Chondrocyte (in vitro differentiated cells): ENCODE measurements around the gene MSRB2. TPM values are rescaled to one million over a fixed set of nuclear protein-coding genes. Genes with fewer than 3 reads are reported as not detected.

Experiments
- DNase-seq: peaks from one replicate; pipeline ENCODE4 v3.0.0; 2021; ENCODE audit warnings: mixed read lengths, low spot score
- H3K27ac Mint-ChIP-seq: one replicate; pipeline ENCODE4 v1.8.0; 2021; ENCODE audit warnings: mild to moderate bottlenecking, moderate library complexity, mixed read lengths; ENCODE audit not compliant: unreplicated experiment
- H3K27me3 Mint-ChIP-seq: 2 replicates; pipeline ENCODE4 v1.8.0; 2021; ENCODE audit warnings: low read depth, mixed read lengths
- H3K36me3 Mint-ChIP-seq: 2 replicates; pipeline ENCODE4 v1.8.0; 2021; ENCODE audit warnings: low read depth, mixed read lengths
- H3K4me1 Mint-ChIP-seq: 2 replicates; pipeline ENCODE4 v1.8.0; 2021; ENCODE audit warnings: low read depth, mild to moderate bottlenecking, mixed read lengths
- H3K4me3 Mint-ChIP-seq: one replicate; pipeline ENCODE4 v1.8.0; 2021; ENCODE audit warnings: mild to moderate bottlenecking, moderate library complexity, mixed read lengths; ENCODE audit not compliant: unreplicated experiment
- H3K9me3 Mint-ChIP-seq: 2 replicates; pipeline ENCODE4 v1.8.0; 2021; ENCODE audit warnings: low read depth, mixed read lengths
- total RNA-seq: library from RNA; stranded (reverse); gene quantifications from 3 replicates; pipeline ENCODE4 v1.2.1, GENCODE V29; 2021
- TF ChIP-seq, protein P1 (sequence below): fragments of 200-600 bp; sonication (generic); IDR thresholded peaks from 2 replicates; pipeline ENCODE4 v1.5.0; 2021; ENCODE audit warnings: antibody characterized with exemption, mild to moderate bottlenecking, moderate library complexity

The MSRB2 gene
- total RNA-seq, 1 donor from 2014 or later, result 18.4 TPM

DNA sequence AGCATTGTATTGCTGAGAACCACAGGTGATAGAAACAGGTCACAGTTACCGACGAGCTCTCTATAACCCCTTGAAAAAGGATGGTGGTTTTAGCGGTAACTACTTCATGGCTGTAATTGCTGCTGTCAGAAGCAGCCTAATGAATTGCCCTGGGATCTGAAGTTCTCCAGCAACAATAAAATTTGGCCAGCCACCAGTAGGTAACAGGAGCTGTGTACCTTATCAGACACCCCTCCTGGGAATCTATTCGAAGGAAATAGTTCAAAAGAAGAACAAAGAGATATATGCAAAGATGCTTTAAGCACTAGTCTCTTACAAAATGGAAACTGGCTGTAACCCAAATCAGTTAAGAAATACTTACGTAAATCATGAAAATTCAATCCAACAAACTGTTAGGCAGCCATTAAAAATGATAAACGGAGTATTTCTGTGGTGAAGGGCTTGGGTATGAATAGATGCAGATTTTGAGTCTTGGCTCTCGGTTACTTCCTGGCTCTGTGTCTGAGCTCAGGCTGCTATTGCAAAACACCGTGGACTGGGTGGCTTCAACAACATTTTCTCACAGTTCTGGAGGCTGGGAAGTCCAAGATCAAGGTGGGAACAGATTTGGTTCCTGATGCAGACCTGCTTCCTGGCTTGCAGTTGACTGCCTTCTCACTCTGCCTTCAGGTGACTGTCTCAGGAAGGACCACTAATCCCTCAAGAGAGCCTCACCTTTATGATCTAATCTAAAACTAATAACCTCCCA, 1.6 kb downstream of the MSRB2 start:
- DNase-seq, result no peak
- Mint-ChIP-seq H3K4me3 (peak overlapping the region; percentile 17), H3K9me3 (peaks cover 14% of the 10 kb centered on the region), H3K36me3 (no peaks in the 10 kb centered on the region), H3K27me3 (no peaks in the 10 kb centered on the region), H3K4me1 (peaks cover 23% of the 10 kb centered on the region), H3K27ac (no peak overlapping the region)
- TF ChIP-seq, protein P1, sequence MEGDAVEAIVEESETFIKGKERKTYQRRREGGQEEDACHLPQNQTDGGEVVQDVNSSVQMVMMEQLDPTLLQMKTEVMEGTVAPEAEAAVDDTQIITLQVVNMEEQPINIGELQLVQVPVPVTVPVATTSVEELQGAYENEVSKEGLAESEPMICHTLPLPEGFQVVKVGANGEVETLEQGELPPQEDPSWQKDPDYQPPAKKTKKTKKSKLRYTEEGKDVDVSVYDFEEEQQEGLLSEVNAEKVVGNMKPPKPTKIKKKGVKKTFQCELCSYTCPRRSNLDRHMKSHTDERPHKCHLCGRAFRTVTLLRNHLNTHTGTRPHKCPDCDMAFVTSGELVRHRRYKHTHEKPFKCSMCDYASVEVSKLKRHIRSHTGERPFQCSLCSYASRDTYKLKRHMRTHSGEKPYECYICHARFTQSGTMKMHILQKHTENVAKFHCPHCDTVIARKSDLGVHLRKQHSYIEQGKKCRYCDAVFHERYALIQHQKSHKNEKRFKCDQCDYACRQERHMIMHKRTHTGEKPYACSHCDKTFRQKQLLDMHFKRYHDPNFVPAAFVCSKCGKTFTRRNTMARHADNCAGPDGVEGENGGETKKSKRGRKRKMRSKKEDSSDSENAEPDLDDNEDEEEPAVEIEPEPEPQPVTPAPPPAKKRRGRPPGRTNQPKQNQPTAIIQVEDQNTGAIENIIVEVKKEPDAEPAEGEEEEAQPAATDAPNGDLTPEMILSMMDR, result no peak

DNA sequence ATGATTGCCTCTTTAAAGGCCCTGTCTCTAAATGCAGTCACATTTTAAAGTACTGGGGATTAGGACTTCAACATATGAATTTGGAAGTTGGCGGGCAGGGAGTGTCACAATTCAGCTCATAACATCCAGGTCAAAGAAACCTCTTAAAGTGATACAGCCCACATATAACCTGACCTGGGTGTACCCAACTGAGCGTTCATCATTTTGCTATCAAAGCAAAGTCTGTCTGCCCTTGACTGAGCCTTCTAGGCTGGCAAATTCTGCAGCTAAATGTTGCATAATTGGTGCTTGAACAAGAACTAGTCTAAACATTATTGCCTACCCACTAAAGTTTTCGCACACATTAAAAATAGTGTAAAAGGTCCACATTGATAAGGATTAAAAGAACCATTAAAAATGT, 3.7 kb downstream of the MSRB2 start:
- no peak for DNase-seq
- no peaks in the 10 kb centered on the region for H3K36me3 Mint-ChIP-seq
- no peak overlapping the region for H3K27ac Mint-ChIP-seq
- no peak overlapping the region for H3K4me3 Mint-ChIP-seq
- TF ChIP-seq, protein P1, result no peak
- no peaks in the 10 kb centered on the region for H3K27me3 Mint-ChIP-seq
- H3K9me3 Mint-ChIP-seq, result peaks cover 6% of the 10 kb centered on the region
- H3K4me1 Mint-ChIP-seq, result peaks cover 23% of the 10 kb centered on the region

DNA sequence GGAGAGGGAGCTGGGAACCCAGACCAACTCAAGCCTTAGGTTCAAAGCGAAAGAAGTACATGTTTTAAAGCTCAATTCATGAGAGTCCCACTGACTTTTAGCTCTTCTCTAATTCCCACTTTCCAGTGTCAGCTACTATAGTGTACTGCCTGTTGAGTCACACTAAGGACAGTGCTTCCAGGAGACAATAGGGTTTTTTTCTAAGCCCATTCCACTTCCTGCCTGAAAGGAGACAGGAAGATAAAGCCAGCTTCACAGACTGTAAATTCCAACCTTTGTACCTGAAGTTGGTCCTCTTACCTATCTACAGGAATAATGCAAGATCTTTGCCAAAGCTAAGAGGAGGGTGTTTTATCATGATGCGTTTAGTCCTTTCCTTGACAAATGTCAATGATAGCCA, 4.4 kb downstream of the MSRB2 start:
- Mint-ChIP-seq H3K27me3 (no peaks in the 10 kb centered on the region), H3K27ac (no peak overlapping the region), H3K36me3 (peaks cover 7% of the 10 kb centered on the region), H3K4me1 (peaks cover 22% of the 10 kb centered on the region), H3K4me3 (no peak overlapping the region), H3K9me3 (peaks cover 6% of the 10 kb centered on the region)
- TF ChIP-seq, protein P1, result no peak
- no peak for DNase-seq

DNA sequence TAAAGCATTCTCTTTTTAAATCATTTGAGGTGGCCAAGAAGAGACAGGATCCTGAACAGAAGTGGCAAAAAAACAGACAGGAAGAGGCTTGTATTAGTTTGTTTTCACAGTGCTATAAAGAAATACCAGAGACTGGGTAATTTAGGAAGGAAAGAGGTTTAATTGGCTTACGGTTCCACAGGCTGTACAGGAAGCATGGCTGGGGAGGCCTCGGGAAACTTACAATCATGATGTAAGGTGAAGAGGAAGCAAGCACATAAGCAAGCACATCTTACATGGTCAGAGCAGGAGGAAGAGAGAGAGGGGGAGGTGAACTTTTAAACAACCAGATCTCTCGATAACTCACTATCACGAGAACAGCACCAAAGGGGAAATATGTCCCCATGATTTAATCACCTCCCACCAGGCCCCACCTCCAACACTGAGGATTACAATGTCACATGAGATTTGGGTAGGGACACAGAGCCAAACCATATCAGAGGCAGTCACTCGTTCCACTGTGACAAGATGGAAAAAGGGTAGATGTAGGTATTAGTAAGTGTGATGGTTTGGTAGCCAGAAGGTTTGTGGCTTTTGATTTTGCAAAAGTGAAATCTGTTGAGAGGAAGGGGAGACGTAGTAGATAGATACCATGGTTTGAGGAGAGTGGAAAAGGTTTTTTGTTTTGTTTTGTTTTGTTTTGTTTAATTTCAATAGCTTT, 5.1 kb downstream of the MSRB2 start:
- Mint-ChIP-seq H3K36me3 (peaks cover 13% of the 10 kb centered on the region), H3K27me3 (no peaks in the 10 kb centered on the region), H3K4me1 (peaks cover 20% of the 10 kb centered on the region), H3K9me3 (peaks cover 6% of the 10 kb centered on the region), H3K4me3 (no peak overlapping the region), H3K27ac (no peak overlapping the region)
- DNase-seq, result no peak
- TF ChIP-seq, protein P1, result no peak

DNA sequence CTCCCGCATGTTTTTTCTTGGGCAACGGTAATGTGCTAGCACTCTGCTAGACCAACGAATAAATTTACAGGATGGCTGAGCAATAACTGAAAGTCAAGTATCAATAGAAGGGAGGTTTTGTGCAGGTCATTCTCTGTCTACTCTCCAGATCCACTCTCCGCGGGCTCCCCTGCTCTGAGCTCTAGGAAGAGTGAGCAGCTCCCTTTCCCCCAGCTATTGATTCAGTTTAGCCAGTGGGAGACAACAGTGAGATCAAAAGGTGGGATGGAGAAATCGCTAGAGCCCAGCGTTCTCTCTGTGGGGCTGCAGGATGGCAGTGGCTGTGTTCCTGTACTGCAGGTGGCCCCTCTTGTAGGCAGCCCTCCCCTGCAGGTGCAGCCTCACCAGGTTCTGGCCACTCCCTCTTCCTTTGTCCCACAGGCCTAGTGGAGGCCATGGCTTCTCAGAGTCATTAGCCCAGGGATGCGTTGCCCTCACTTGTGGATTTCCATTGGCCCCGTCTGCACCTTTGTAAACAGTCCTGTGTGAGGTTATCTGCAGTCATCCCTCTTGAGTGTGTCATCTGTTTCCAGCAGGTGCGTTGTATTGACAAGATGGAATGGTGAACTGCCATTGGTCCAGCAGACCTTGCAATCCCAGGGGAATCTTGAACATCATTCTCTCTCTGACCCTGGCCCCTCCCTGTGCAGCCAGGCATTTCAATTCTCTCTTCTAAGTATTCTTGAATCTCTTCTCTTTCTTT, 11.1 kb downstream of the MSRB2 start:
- H3K4me3 Mint-ChIP-seq, result no peak overlapping the region
- no peak overlapping the region for H3K27ac Mint-ChIP-seq
- peaks cover 36% of the 10 kb centered on the region for H3K36me3 Mint-ChIP-seq
- peaks cover 4% of the 10 kb centered on the region for H3K9me3 Mint-ChIP-seq
- no peaks in the 10 kb centered on the region for H3K27me3 Mint-ChIP-seq
- TF ChIP-seq, protein P1, result no peak
- no peaks in the 10 kb centered on the region for H3K4me1 Mint-ChIP-seq
- DNase-seq, result no peak
